GM19239 (cell line): ENCODE data around the gene CHAF1B.

Experiments
- DNase-seq: peaks from one replicate; pipeline ENCODE4 v3.0.0; 2011; ENCODE audit warnings: low spot score; ENCODE audit not compliant: insufficient read length
- FAIRE-seq: peaks from 2 replicates; lab custom pipeline; 2011; peaks lifted over from hg19 to GRCh38; lab: Jason Lieb, UNC

CHAF1B gene

DNA sequence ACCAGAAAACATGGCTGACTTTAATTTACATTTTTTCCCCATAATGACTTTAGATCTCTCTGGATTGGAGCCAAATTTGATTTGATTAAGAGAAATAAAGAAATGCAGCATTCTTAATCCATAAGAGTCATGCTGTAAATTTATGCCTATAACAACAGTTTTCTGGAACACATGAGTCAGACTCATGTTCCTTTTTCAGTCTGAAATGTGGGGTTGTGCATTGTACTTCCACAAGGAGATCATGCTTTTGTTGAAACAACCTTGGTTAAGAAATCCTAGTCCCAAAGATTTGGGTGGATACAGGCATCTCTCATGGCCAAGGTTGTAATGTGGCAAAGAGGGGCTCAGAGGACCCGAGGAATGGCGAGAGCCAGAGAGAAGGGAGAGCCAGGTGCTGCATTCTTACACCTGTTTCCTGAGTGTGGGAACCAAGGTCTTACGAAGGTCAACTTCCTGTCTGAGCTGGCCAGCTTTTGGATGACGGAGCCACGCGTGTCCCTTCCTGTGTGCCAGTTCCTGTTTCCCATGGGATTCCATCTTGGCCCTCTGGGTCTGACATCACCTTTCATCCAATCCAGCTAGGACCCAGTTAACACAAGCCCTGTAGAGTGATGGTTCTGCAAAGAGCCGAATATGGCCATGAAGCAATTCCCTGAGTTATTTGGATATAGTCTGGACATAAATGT is 71.7 kb downstream of the CHAF1B start:
- DNase-seq (no peak), FAIRE-seq (no peak)

DNA sequence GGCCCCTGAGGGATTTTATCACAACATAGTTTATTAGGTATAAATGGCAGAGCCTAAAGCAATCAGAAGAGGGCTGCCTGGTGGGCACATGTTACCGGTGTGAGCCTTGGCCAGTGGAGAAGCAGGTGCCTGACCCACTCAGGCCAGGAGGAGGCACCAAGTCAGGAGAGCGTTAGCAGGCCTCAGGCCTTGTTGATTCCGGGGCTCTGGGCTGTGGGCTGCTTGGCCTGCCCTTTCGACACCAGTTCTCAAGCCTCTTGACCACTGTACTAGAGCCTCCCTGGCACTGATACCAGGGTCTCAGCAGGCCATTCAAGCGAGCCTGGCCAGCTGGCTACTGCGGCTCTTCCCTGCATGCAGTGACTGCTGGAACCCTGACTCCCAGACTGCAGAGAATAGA is 73.9 kb downstream of the CHAF1B start:
- FAIRE-seq (no peak), DNase-seq (no peak)

DNA sequence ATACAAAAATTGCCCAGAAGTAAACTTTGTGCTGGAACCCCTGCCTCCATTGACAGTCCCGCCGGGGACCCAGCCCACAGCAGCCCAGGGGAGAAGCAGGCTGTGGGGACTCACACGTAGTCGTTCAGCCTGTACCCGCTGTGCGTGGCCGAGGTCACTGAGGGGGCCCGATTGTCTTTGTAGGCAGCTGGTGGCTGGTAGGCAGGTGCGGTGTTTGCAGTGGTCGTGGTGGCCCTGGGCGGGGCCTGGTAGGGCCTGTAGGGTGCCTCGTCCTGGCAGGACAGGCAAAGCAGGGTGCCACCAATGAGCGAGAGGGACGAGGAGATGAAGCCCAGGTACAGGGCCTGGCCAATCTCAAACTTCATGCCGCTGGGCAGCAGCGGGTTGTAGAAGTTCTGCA is 75.7 kb downstream of the CHAF1B start:
- no peak for FAIRE-seq
- no peak for DNase-seq

DNA sequence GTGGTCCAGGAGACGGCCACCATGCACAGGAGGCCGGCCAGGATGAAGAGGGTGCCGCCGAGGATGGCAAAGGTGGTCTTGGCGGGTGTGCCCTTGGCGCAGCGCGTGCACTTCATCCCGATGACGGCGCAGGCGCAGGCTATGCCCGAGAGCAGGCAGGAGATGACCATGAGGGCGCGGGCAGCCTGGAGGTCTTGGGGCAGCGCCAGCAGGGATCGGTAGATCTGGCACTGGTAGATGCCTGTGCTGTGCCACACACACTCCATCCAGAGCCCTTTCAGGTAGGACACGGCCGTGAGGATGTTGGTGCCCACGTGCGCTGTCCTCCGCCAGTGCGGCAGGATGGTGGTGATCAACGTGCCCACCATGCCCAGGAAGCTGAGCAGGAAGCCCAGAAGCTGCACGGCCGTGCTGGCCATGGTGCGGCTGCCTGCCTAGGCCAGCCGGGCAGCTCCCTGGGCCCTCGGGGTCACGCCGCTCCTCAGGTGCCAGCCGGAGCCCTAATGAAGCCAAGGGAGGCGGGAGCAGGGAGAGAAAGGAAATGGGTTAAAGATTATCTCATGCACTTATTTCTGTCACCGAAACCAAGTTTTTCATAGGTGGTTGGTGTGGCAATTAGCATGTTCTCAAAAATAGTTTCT is 76.2 kb downstream of the CHAF1B start:
- no peak for DNase-seq
- FAIRE-seq, result no peak

DNA sequence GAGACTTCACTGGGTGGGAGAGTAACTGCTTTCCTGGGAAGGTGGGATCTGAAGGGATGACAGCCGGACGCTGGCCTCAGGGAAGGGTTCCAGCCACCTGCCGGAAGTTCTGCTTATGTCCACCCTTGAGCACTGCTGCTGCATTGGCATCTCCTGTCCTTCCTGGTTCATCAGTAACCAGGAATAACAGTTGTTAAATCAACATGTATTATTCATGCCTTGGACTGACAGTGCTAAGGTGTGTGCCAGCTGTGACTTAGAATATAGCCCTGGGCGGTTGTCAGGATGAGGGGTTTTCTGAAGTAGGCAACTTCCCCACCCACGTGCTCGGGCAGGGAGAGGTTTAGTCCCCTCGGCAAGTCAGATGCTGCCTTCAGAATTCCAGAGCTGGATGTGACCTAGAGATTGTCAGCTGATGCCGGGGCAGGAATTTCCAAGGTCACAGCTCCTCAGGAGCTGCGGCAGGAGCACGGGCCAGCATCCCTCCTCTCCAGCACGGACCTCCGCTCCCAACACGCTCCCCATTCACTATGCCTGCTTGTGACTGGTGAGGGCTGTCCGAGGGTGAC is 76.8 kb downstream of the CHAF1B start:
- FAIRE-seq, result no peak
- DNase-seq, result no peak

DNA sequence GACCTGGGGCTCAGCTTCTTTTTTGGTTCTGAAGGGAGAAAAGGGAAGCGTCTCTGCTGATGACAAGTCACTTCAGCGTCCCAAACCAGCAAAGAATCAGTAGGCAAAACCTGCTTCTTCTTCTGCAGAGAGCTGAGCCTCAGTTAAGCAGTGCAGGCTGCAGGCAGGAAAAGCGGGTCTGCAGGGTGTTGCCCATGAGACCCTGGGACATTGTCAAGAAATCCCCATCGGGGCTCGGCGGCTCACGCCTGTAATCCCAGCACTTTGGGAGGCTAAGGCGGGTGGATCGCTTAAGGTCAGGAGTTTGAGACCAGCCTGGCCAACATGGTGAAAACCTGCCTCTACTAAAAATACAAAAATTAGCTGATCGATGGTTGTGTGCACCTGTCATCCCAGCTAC is 78.0 kb downstream of the CHAF1B start:
- FAIRE-seq, result no peak
- no peak for DNase-seq

DNA sequence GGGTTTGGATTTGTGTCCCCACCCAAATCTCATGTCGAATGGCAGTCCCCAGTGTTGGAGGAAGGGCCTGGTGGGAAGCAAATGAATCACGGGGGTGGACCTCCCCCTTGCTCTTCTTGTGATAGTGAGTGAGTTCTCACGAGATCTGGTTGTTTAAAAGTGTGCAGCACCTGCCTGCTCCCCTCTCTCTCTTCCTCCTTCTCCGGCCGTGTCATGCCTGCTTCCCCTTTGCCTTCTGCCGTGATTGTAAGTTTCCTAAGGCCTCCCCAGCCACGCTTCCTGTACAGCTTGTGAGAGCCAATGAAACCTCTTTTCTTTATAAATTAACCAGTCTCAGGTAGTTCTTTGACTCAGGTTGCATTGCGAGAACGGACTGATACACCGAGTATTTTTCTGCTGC is 78.8 kb downstream of the CHAF1B start:
- DNase-seq (no peak), FAIRE-seq (no peak)

DNA sequence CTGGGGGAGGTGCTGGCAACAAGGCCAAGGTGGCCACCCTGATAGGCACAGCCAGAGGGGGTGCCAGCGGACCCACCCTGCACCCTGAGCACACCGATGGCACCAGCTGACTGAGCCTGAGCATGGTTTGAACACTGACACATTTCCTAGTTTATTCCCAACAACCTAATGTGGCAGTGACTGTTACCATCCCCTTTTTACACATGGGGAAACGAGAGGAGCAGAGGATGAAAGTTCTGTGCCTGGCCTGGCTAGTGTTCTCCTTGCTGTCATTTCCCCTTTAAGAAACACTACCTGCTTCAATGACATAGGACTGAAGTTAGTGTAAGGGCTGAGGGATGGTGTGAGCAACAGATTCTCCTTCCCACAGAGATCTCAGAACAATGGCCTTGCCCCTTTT is 79.4 kb downstream of the CHAF1B start:
- FAIRE-seq (no peak), DNase-seq (no peak)

DNA sequence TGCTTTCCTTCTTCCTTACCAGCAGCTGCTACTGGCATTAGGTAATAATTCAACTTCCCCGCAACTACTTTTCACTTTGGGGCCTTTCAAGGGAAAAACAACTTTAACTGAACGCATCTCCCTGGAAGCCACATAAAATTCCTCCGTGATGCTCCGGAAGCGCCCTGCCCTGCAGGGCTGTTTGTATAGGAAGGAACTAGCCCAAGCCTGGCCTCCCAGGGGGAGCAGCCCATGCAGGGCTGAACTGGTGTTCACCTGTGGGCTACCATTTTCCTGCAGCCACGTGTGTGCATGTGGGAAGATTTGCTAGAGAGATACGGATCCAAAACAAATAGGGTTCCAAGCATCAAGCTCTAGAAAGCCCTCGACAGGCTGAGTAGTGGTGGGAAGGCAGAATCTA is 80.3 kb downstream of the CHAF1B start:
- no peak for FAIRE-seq
- no peak for DNase-seq

DNA sequence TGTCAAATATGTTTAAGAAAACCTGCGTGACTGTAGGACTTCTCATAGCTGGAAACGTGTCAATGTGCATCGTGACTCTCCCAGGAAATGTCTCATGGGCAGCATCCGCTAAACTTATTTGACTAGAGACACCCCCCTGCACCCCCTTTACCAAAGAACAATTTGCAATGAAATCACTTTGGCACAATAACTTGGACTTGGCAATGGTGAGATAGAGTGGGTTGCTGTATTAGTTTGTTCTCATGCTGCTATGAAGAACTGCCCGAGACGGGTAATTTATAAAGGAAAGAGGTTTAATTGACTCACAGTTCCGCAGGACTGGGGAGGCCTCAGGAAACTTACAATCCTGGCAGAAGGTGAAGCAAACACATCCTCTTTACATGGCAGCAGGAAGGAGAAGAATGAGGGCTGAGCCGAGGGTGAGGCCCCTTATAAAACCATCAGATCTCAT is 80.9 kb downstream of the CHAF1B start:
- no peak for FAIRE-seq
- no peak for DNase-seq
